Spleen (tissue), 11 donors: ENCODE data around the gene SLC7A5. TPM values are rescaled to one million over a fixed set of nuclear protein-coding genes. Genes with fewer than 3 reads are reported as not detected.
"Not testable (repeated sequence)": the region's sequence is repeated elsewhere in the genome, so short reads cannot be mapped to it uniquely, and the experiment has no call there.

Source experiments
- DNase-seq: peaks from one replicate; pipeline ENCODE4 v3.0.0-alpha.2; 2020
- H3K27ac ChIP-seq, 8 donors: fragments of 200-600 bp; sonication (generic) in 7 of 8; 1 replicate in 4 of 8; 2 replicates in 4 of 8; pipeline versions ENCODE4 v1.5.0 to v1.8.0; 2016 to 2021; ENCODE audit warnings: inconsistent platforms in 4 of 8, mild to moderate bottlenecking in 4 of 8, moderate library complexity in 1 of 8
- H3K27me3 ChIP-seq, 7 donors: fragments of 200-600 bp; sonication (generic) in 6 of 7; replicated peaks in 1 of 7; 1 replicate in 4 of 7; 2 replicates in 3 of 7; pipeline versions ENCODE4 v1.5.0 to v1.8.0; 2016 to 2021; ENCODE audit warnings: inconsistent platforms in 3 of 7, mild to moderate bottlenecking in 1 of 7
- H3K36me3 ChIP-seq, 6 donors: fragments of 200-600 bp; sonication (generic) in 5 of 6; 1 replicate in 4 of 6; 2 replicates in 2 of 6; pipeline versions ENCODE4 v1.5.0 to v1.8.0; 2016 to 2021; ENCODE audit warnings: inconsistent platforms in 2 of 6
- H3K4me1 ChIP-seq, 6 donors: fragments of 200-600 bp; sonication (generic) in 5 of 6; 1 replicate in 3 of 6; 2 replicates in 3 of 6; pipeline versions ENCODE4 v1.5.0 to v1.8.0; 2016 to 2021; ENCODE audit warnings: inconsistent platforms in 3 of 6
- H3K4me3 ChIP-seq, 8 donors: fragments of 200-600 bp; sonication (generic) in 7 of 8; 1 replicate in 4 of 8; 2 replicates in 4 of 8; pipeline versions ENCODE4 v1.5.0 to v1.8.0; 2016 to 2021; ENCODE audit warnings: inconsistent platforms in 4 of 8, mild to moderate bottlenecking in 4 of 8, moderate library complexity in 2 of 8
- H3K9me3 ChIP-seq, 8 donors: fragments of 200-600 bp; sonication (generic) in 7 of 8; 1 replicate in 4 of 8; 2 replicates in 4 of 8; pipeline versions ENCODE4 v1.5.0 to v1.8.0; 2016 to 2021; ENCODE audit warnings: inconsistent platforms in 4 of 8
- CTCF ChIP-seq, 11 experiments: fragments of 200-600 bp in 7 of 11; fragments of 450-650 bp in 4 of 11; sonication (generic) in 4 of 11; IDR thresholded peaks in 8 of 11; conservative IDR thresholded peaks in 3 of 11; 1 replicate in 7 of 11; 2 replicates in 4 of 11; pipeline versions ENCODE4 v1.4.0 to v1.8.0; 2016 to 2021; ENCODE audit warnings: antibody characterized with exemption in 11 of 11, inconsistent platforms in 4 of 11, mild to moderate bottlenecking in 1 of 11
- POLR2AphosphoS5 ChIP-seq, 3 donors: sonication (generic); formaldehyde crosslinking; IDR thresholded peaks; one replicate each; pipeline ENCODE4 v1.5.1; 2017; ENCODE audit warnings: antibody characterized with exemption in 3 of 3
- WGBS, 5 donors: extraction: QIAGEN DNeasy Blood & Tissue Kit in 3 of 5; methylation state at CpG; one replicate each; pipeline versions ENCODE4 v1.1.5 to v1.1.7; 2013 to 2018; 5-methylcytosine and 5-hydroxymethylcytosine counted together
- intact Hi-C: fragments of 100-400 bp; cut with DNase I; formaldehyde crosslinking; loops from one replicate; pipeline ENCODE4 v1.15.0; 2023; ENCODE audit warnings: low total_unique reads
- polyA plus RNA-seq, 3 donors: library from polyadenylated mRNA; stranded (reverse); fragments of 200-250 nt; gene quantifications; one replicate each; pipeline ENCODE4 v1.2.1, GENCODE V29; 2013
- total RNA-seq, 7 donors: library from RNA; depleted of rRNA in 3 of 7; stranded (reverse); fragments of >200 nt in 3 of 7; fragmentation: NEBNext Ultra II Directional in 4 of 7; extraction: Animal tissue kit (Norgen Biotek cat#: 25700) in 4 of 7; gene quantifications; one replicate each; pipeline versions ENCODE4 v1.1.0 to v1.2.1, GENCODE V29; 2016 to 2021
- donor health status: healthy with polysubstance abuse.
- donor health status: DM: no; HTN: no; CAD: no; lungs with moderate emphysema.
- donor health status: DM: no; HTN: no; CAD: no.
- donor health status: Bipolar disorder and iron deficiency.
- donor health status: healthy.
- donor health status: DM: no; HTN: no; CAD: no.
- donor health status: DM: yes; HTN: yes; CAD: no.

SLC7A5 gene
- total and polyA plus RNA-seq, 10 donors, result 2.5 to 30.6 (median 17.0) TPM

- intact Hi-C loops, H3K36me3 ChIP-seq, H3K4me1 ChIP-seq, DNase-seq, H3K27ac ChIP-seq, H3K4me3 ChIP-seq, H3K9me3 ChIP-seq: not testable (repeated sequence)
- peaks cover 0 to 44% (median 0%) of the 10 kb centered on the region in 7 donors for H3K27me3 ChIP-seq
- 82 to 87% (median 84%) methylated on average over 18 to 23 of the region's 23 CpGs for WGBS, 5 donors
Measured at GRCh38 chr16:87911106-87911763, 41.9 kb upstream of the SLC7A5 start.

- not testable (repeated sequence) for H3K9me3 ChIP-seq, H3K27ac ChIP-seq, H3K4me1 ChIP-seq, H3K36me3 ChIP-seq, H3K4me3 ChIP-seq
- TF ChIP-seq CTCF (IDR thresholded peaks at IDR 0.05 in 8 of 11, conservative IDR thresholded peaks at IDR 0.05 in 3 of 11), result peak; percentile 51 to 96 (median 88)
- peak in 2 of 3 donors; percentile 55 for TF ChIP-seq POLR2AphosphoS5 (IDR thresholded peaks at IDR 0.05)
- intact Hi-C loops, result loop anchor here (10.0 kb wide), 1 partner anchor 135 kb away; no protein-coding TSS in a partner anchor
- 35 to 48% (median 37%) methylated on average over 28 to 36 of the region's 36 CpGs for WGBS, 5 donors
- peaks cover 0 to 43% (median 0%) of the 10 kb centered on the region in 7 donors for H3K27me3 ChIP-seq
- peak; percentile 92 for DNase-seq
Measured at GRCh38 chr16:87909203-87909935, 40.1 kb upstream of the SLC7A5 start.

GRCh38 chr16:87908101-87908500 lies 38.8 kb upstream of the SLC7A5 start:
- not testable (repeated sequence) for DNase-seq, H3K27ac ChIP-seq, H3K4me3 ChIP-seq, H3K9me3 ChIP-seq, H3K4me1 ChIP-seq, H3K36me3 ChIP-seq
- WGBS, 5 donors, result 82 to 93% (median 91%) methylated on average over 6 to 11 of the region's 11 CpGs
- intact Hi-C loops, result loop anchor here (10.0 kb wide), 1 partner anchor 133 kb away; no protein-coding TSS in a partner anchor
- H3K27me3 ChIP-seq, result peaks cover 0 to 31% (median 0%) of the 10 kb centered on the region in 7 donors

GRCh38 chr16:87905521-87905920 lies 36.2 kb upstream of the SLC7A5 start:
- not testable (repeated sequence) for DNase-seq, H3K9me3 ChIP-seq, H3K27ac ChIP-seq, H3K4me1 ChIP-seq, H3K4me3 ChIP-seq, H3K36me3 ChIP-seq
- intact Hi-C loops, result loop anchor here (10.0 kb wide), 1 partner anchor 131 kb away; no protein-coding TSS in a partner anchor
- 90 to 97% (median 93%) methylated on average over 4 to 7 of the region's 7 CpGs for WGBS, 5 donors
- peaks cover 0 to 30% (median 0%) of the 10 kb centered on the region in 7 donors for H3K27me3 ChIP-seq

- H3K27ac ChIP-seq, H3K4me3 ChIP-seq, DNase-seq, H3K9me3 ChIP-seq, H3K36me3 ChIP-seq, H3K4me1 ChIP-seq: not testable (repeated sequence)
- H3K27me3 ChIP-seq, result peaks cover 0 to 34% (median 0%) of the 10 kb centered on the region in 7 donors
- 73 to 95% (median 83%) methylated on average over 2 to 5 of the region's 5 CpGs for WGBS, 5 donors
- intact Hi-C loops, result loop anchor here (10.0 kb wide), 1 partner anchor 130 kb away; no protein-coding TSS in a partner anchor
Measured at GRCh38 chr16:87904963-87905362, 35.7 kb upstream of the SLC7A5 start.

GRCh38 chr16:87900489-87900888 lies 31.2 kb upstream of the SLC7A5 start:
- H3K4me1 ChIP-seq, result peaks cover 0 to 29% (median 15%) of the 10 kb centered on the region in 6 donors
- not testable (repeated sequence) for H3K4me3 ChIP-seq, DNase-seq, H3K36me3 ChIP-seq, H3K27ac ChIP-seq, H3K9me3 ChIP-seq
- intact Hi-C loops, result loop anchor here (10.0 kb wide), 1 partner anchor 126 kb away; no protein-coding TSS in a partner anchor
- peaks cover 0 to 40% (median 0%) of the 10 kb centered on the region in 7 donors for H3K27me3 ChIP-seq
- WGBS, 5 donors, result 80 to 93% (median 88%) methylated on average over 12 of the region's 12 CpGs
